ENCODE data around the gene PEX10. TPM values are rescaled to one million over a fixed set of nuclear protein-coding genes. Genes with fewer than 3 reads are reported as not detected.

The PEX10 gene
- total and polyA plus RNA-seq, 2 of the 8 experiments (the other 6 are each of a cell fraction or from before 2014, with no cell fraction given) = 24.3 to 26.9 TPM

DNA sequence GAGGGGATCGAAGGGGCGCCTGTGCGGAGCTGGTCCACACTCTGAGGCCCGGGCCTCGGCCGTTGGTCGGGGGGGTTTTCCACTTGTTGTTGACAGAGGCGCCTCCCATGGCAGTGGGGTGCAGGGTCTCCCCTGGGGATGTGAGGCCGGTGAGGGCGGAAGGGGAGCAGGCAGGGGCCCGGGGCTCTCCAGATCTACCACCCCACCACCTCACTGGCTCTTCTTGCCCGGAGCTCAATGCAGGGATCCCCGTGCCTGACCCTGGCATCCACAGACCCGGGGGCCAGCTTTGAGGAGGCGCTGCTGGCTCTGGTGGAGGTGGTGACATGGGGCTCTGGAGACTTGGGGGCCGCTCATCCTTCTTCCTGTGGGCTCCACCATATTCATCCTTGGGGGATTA lies 7.1 kb upstream of the PEX10 start:
- no peak overlapping the region for H2BK12ac ChIP-seq (ENCODE audit: low read depth, low read length)
- TF ChIP-seq SIN3A (conservative IDR thresholded peaks at IDR 0.05 in 1 of 2, IDR thresholded peaks at IDR 0.05 in 1 of 2; ENCODE audit: low read depth in 1 of 2, low read length in 2 of 2) = no peak
- no peak for TF ChIP-seq SP4 (IDR thresholded peaks at IDR 0.05; ENCODE audit: low read length)
- no peak for TF ChIP-seq SP2 (IDR thresholded peaks at IDR 0.05; ENCODE audit: low read length)
- no peak for TF ChIP-seq HDAC2 (IDR thresholded peaks at IDR 0.05; ENCODE audit: borderline replicate concordance in 1 of 2, low read depth in 2 of 2, low read length in 2 of 2)
- no peak for TF ChIP-seq CREB1 (IDR thresholded peaks at IDR 0.05)
- TF ChIP-seq ASH2L (IDR thresholded peaks at IDR 0.05; ENCODE audit: low read length) = no peak
- no peak for TF ChIP-seq USF2 (IDR thresholded peaks at IDR 0.05; ENCODE audit: low read length)
- peaks cover 0 to 2% (median 0%) of the 10 kb centered on the region in 4 experiments; a peak in 2 of 7 replicates for H3K27me3 ChIP-seq (replicated peaks in 1 of 4; ENCODE audit: control insufficient read depth in 3 of 4, extremely low read depth in 1 of 4, insufficient read depth in 3 of 4, low read length in 3 of 4)
- ChIA-PET POLR2A (ENCODE audit: partially characterized antibody) (interaction anchor here (1.1 to 1.2 kb wide), 2 partner anchors 33 to 128 kb away, joined by 3 to 4 read pairs; no protein-coding TSS in a partner anchor), CTCF (ENCODE audit: partially characterized antibody) (interaction anchor here (1.4 to 6.6 kb wide), 4 partner anchors 12 to 1005 kb away, joined by 3 to 48 read pairs (median 4); no protein-coding TSS in a partner anchor)
- H3K9me3 ChIP-seq (ENCODE audit: insufficient read depth in 2 of 2, low read depth in 1 of 2, low read length in 1 of 2) = no peaks in the 10 kb centered on the region
- no peak overlapping the region for H3K18ac ChIP-seq (ENCODE audit: extremely low read depth, low read length)
- no peak overlapping the region for H3K4me3 ChIP-seq (ENCODE audit: extremely low read depth in 1 of 4, insufficient read depth in 2 of 4, low read depth in 3 of 4, low read length in 4 of 4)
- no peak overlapping the region for H3K14ac ChIP-seq (ENCODE audit: insufficient read length)
- H4K5ac ChIP-seq (ENCODE audit: insufficient read length, low read depth, low read length) = no peak overlapping the region
- H3K27ac ChIP-seq (ENCODE audit: low read depth, low read length) = no peak overlapping the region
- FAIRE-seq (no peak), DNase-seq (ENCODE audit: low read depth in 1 of 2, low spot score in 2 of 2) (no peak)
- no peak overlapping the region for H2BK120ac ChIP-seq (replicated peaks; ENCODE audit: low read depth, low read length)
- H2AFZ ChIP-seq (ENCODE audit: low read length) = no peak overlapping the region
- H3K79me2 ChIP-seq (ENCODE audit: control insufficient read depth in 1 of 2, insufficient read depth in 2 of 2, low read length in 2 of 2) = no peaks in the 10 kb centered on the region
- H2BK5ac ChIP-seq (ENCODE audit: low read depth, low read length) = no peak overlapping the region
- H3K4ac ChIP-seq (replicated peaks; ENCODE audit: insufficient read length, low read depth, low read length) = no peak overlapping the region
- H3K23me2 ChIP-seq (ENCODE audit: low read depth, low read length) = no peaks in the 10 kb centered on the region
- H2BK15ac ChIP-seq (ENCODE audit: low read length) = no peak overlapping the region
- no peak overlapping the region for H2AK5ac ChIP-seq (ENCODE audit: low read depth, low read length)
- no peaks in the 10 kb centered on the region for H3K36me3 ChIP-seq (ENCODE audit: control insufficient read depth in 2 of 4, insufficient read depth in 4 of 4, low read length in 3 of 4)
- 87% methylated on average over 16 of the region's 16 CpGs; no CpG with 5 or more reads in 1 of the 2 experiments for WGBS, 2 experiments (ENCODE audit: extremely low coverage in 1 of 2, insufficient coverage in 1 of 2, insufficient read length in 1 of 2, insufficient replicate concordance in 2 of 2, low coverage in 1 of 2, low lambda C conversion rate in 2 of 2, missing lambda C conversion rate in 1 of 2)
- H4K8ac ChIP-seq (ENCODE audit: extremely low read depth, insufficient read depth, low read length) = no peak overlapping the region
- no peak overlapping the region for H3K23ac ChIP-seq (ENCODE audit: insufficient read length)
- no peak overlapping the region for H3K4me2 ChIP-seq (ENCODE audit: insufficient read depth in 1 of 2, low read depth in 2 of 2, low read length in 2 of 2)
- H4K91ac ChIP-seq (replicated peaks; ENCODE audit: insufficient read length, low read length) = no peak overlapping the region
- no peaks in the 10 kb centered on the region for H3K79me1 ChIP-seq (ENCODE audit: low read depth, low read length)
- no peaks in the 10 kb centered on the region for H3K4me1 ChIP-seq (replicated peaks in 1 of 4; ENCODE audit: control insufficient read depth in 3 of 4, insufficient read depth in 4 of 4, low read length in 3 of 4)
- H3K56ac ChIP-seq (replicated peaks; ENCODE audit: insufficient read length, low read depth, low read length) = no peak overlapping the region
- peaks cover 0 to 4% of the 10 kb centered on the region in 2 experiments for H4K20me1 ChIP-seq (replicated peaks in 1 of 2; ENCODE audit: control insufficient read depth in 1 of 2, insufficient read depth in 2 of 2, low read length in 2 of 2)
- no peak overlapping the region for H3K9ac ChIP-seq (replicated peaks in 1 of 4; ENCODE audit: extremely low read depth in 1 of 4, low read depth in 3 of 4, low read length in 3 of 4)
- no peak overlapping the region for H2BK20ac ChIP-seq (ENCODE audit: low read length)

Data from H1 (cell line).